ENCODE measurements around the gene IFNA13. TPM values are rescaled to one million over a fixed set of nuclear protein-coding genes. Genes with fewer than 3 reads are reported as not detected.

Gene IFNA13
- total and polyA plus RNA-seq, 2 donors from 2014 or later: not detected

- intact Hi-C loops (cut with DNase I): no loop called here
- Histone ChIP-seq H3K27ac (ENCODE audit: low read depth in 2 of 2, low read length in 2 of 2) (no peak overlapping the region), H3K4me1 (ENCODE audit: control insufficient read depth in 2 of 3, insufficient read depth in 2 of 3, low read depth in 1 of 3, low read length in 3 of 3) (peaks cover 0 to 1% (median 0%) of the 10 kb centered on the region in 3 donors), H3K9ac (ENCODE audit: low read length in 3 of 3) (no peak overlapping the region), H3K4me3 (ENCODE audit: low read length in 3 of 3) (no peak overlapping the region), H3K27me3 (ENCODE audit: control insufficient read depth, insufficient read depth, low read length) (no peaks in the 10 kb centered on the region), H3K36me3 (ENCODE audit: control insufficient read depth in 2 of 3, insufficient read depth in 3 of 3, low read length in 3 of 3) (peaks cover 0 to 8% (median 8%) of the 10 kb centered on the region in 3 donors), H3K9me3 (ENCODE audit: control insufficient read depth in 2 of 3, insufficient read depth in 1 of 3, low read length in 3 of 3) (no peaks in the 10 kb centered on the region)
- DNase-seq (peak in 2 of 5 donors; percentile 63 to 66), FAIRE-seq (peak; percentile 97)
- peak; percentile 43 for TF ChIP-seq CTCF (IDR thresholded peaks at IDR 0.05; ENCODE audit: borderline replicate concordance, extremely low read depth, insufficient read depth)
These were observed 41.2 kb downstream of the IFNA13 start for GRCh38 chr9:21326526-21327139.

GRCh38 chr9:21324047-21324446, 43.8 kb downstream of the IFNA13 start:
- H3K9ac ChIP-seq (ENCODE audit: low read length in 3 of 3): no peak overlapping the region
- no peaks in the 10 kb centered on the region for H3K27me3 ChIP-seq (ENCODE audit: control insufficient read depth, insufficient read depth, low read length)
- DNase-seq: no peak
- H3K4me1 ChIP-seq (ENCODE audit: control insufficient read depth in 2 of 3, insufficient read depth in 2 of 3, low read depth in 1 of 3, low read length in 3 of 3): no peaks in the 10 kb centered on the region
- FAIRE-seq: no peak
- H3K36me3 ChIP-seq (ENCODE audit: control insufficient read depth in 2 of 3, insufficient read depth in 3 of 3, low read length in 3 of 3): peaks cover 0 to 10% (median 8%) of the 10 kb centered on the region in 3 donors
- no peak overlapping the region for H3K4me3 ChIP-seq (ENCODE audit: low read length in 3 of 3)
- no peaks in the 10 kb centered on the region for H3K9me3 ChIP-seq (ENCODE audit: control insufficient read depth in 2 of 3, insufficient read depth in 1 of 3, low read length in 3 of 3)
- H3K27ac ChIP-seq (ENCODE audit: low read depth in 2 of 2, low read length in 2 of 2): no peak overlapping the region
- no peak for TF ChIP-seq CTCF (IDR thresholded peaks at IDR 0.05; ENCODE audit: borderline replicate concordance, extremely low read depth, insufficient read depth)
- intact Hi-C loops (cut with DNase I): no loop called here

GRCh38 chr9:21322911-21323461, 44.9 kb downstream of the IFNA13 start:
- no peaks in the 10 kb centered on the region for H3K4me1 ChIP-seq (ENCODE audit: control insufficient read depth in 2 of 3, insufficient read depth in 2 of 3, low read depth in 1 of 3, low read length in 3 of 3)
- no peaks in the 10 kb centered on the region for H3K9me3 ChIP-seq (ENCODE audit: control insufficient read depth in 2 of 3, insufficient read depth in 1 of 3, low read length in 3 of 3)
- no peak overlapping the region for H3K4me3 ChIP-seq (ENCODE audit: low read length in 3 of 3)
- TF ChIP-seq CTCF (IDR thresholded peaks at IDR 0.05; ENCODE audit: borderline replicate concordance, extremely low read depth, insufficient read depth): no peak
- intact Hi-C loops (cut with DNase I): no loop called here
- no peak overlapping the region for H3K9ac ChIP-seq (ENCODE audit: low read length in 3 of 3)
- DNase-seq (peak in 3 of 5 donors; percentile 26 to 62 (median 61)), FAIRE-seq (no peak)
- H3K27ac ChIP-seq (ENCODE audit: low read depth in 2 of 2, low read length in 2 of 2): no peak overlapping the region
- peaks cover 0 to 10% (median 8%) of the 10 kb centered on the region in 3 donors for H3K36me3 ChIP-seq (ENCODE audit: control insufficient read depth in 2 of 3, insufficient read depth in 3 of 3, low read length in 3 of 3)
- H3K27me3 ChIP-seq (ENCODE audit: control insufficient read depth, insufficient read depth, low read length): no peaks in the 10 kb centered on the region

Measured in kidney (tissue), 14 donors.